Measurements from ENCODE around the gene ONECUT3.
A peak's percentile ranks its signal among the peaks of the same experiment; 100 is the strongest.
"Not testable (repeated sequence)": the region's sequence is repeated elsewhere in the genome, so short reads cannot be mapped to it uniquely, and the experiment has no call there.

Gene ONECUT3

DNA sequence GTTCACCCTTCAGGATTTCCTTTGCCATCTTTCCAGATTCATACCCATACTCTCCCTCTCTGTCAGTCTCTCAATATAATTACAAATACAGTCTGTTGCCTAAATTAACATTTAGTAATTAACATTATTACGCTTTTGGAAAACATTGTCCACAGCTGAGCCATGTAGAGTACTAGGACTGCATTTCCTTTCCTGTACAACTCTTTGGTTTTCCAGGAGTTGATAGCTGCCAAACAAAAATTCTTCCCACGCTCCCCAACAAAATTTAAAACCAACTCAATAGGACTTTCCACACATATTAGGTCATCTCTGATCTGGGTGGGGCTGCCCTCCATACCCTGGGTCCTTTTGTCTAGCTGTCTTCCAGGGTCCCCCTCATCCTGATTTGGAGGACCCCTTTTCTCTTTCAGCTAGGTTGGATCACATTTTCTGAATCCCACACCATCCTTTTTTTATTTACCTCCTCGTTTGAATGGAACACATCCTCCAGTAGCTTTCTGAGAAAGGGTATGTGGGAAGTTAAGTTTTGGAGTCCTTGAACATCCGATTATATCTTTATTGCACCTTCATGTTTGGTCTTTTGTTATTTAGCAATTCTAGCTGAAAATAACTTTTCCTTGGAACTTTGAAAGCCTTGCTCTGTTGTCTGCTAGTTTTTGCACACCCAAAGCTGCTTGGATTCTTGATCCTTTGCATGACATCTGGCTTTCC, 17.7 kb downstream of the ONECUT3 start:
- no peak for DNase-seq

DNA sequence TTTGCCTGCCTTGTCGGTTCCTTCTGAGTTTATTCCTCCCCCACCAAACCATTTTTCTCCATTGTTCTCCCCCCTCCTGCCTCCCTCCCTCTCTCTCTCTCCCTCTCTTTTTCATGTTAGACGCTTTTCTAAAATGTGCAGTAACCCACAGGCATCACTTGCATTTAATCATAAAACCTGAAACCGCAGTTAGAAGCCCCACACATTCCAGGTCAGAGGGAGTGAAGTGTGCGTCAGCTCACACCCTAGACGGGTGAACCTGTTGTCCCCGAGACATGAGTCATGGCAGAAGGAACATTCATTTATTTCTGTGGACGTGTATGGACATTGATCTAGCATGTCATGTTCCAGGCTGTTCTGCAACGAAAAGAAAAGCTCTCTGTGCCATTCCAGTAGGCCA, 19.9 kb downstream of the ONECUT3 start:
- DNase-seq = no peak

DNA sequence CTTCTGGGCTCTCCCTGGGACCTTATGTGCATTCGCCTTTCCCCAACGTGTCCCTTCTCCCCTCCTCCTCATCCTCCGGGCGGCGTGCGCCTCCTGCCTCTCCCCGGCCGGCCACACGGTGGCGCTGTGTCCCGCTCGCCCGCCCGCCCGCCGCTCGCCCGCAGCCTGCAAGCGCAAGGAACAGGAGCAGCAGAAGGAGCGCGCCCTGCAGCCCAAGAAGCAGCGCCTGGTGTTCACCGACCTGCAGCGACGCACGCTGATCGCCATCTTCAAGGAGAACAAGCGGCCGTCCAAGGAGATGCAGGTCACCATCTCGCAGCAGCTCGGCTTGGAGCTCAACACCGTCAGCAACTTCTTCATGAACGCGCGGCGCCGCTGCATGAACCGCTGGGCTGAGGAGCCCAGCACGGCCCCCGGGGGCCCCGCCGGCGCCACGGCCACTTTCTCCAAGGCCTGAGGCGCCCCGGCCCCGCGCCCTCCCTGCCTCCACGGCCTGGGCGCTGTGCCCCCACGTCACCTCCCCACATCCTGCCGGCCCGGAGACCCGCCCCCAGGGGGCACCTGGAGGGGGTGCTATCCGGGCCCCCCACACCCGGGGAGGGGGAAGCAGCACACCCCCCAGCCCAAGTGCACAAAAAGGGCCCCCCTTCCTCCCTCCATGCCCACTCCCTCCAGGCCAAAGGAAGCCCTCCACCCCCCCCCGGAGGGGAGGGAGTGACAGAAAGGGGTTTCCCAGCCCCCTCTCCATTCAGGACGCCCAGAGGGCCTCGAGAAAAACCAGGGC, 21.9 kb downstream of the ONECUT3 start:
- DNase-seq = no peak

- DNase-seq = no peak
These were observed 22.8 kb downstream of the ONECUT3 start for GRCh38 chr19:1775951-1776605.

GRCh38 chr19:1776606-1777147, 23.4 kb downstream of the ONECUT3 start:
- no peak for DNase-seq

GRCh38 chr19:1777149-1777548, 23.8 kb downstream of the ONECUT3 start:
- DNase-seq = no peak

- no peak for DNase-seq
These were observed 26.3 kb downstream of the ONECUT3 start for GRCh38 chr19:1779574-1779973.

DNA sequence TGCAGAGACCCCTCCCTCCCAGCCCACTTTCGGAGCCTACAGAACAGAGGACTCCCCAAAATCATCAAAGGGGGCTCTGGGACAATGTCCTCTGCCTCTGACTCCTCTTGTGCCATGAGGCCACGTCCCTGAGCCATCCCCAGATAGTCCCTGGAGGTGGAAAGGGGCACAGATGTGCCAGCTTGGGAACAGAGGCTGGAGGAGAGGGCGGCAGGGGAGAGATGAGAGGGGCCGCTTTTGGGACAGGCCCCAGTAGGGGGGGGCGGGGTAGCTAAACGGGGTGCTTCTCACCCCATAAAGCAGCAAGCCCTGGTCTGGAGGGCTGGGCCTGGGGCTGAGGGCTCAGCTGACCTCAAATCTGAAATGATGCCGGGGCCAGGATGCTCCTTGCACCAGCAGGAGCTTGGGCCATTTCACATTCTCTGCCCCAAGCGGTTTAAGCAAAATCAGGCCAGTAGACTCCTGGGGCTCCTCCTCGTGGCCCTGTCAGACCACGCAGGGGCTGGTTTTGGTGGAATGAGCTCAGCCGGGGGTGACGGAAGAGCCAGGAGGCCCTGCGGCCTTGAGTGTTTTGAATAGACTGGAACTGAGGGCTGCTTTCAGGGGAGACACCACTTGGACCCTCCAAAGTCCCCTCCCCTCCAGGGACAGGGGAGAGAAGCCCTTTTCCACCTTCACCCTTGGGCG, 27.1 kb downstream of the ONECUT3 start:
- peak; percentile 26 to 53 (median 36) for DNase-seq

DNA sequence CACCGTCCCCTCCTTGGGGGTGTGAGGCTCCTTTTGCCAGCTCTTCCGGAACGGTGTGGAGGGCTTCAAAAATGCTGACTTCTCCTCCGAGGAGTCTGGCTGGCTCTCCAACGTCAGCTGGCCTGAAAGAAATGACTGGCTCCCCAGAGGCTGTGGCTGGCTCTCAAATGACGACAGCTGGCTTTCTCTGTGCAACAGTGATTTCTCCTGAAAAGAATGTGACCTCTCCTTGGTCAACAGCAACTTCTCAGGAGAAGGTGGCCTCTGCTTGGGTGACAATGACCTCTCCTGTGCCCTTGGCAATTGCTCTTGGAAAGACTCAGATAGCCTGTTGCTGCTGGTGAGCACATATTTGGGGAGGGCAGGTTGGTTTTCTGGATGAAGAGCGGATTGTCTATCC, 29.2 kb downstream of the ONECUT3 start:
- DNase-seq = no peak

DNA sequence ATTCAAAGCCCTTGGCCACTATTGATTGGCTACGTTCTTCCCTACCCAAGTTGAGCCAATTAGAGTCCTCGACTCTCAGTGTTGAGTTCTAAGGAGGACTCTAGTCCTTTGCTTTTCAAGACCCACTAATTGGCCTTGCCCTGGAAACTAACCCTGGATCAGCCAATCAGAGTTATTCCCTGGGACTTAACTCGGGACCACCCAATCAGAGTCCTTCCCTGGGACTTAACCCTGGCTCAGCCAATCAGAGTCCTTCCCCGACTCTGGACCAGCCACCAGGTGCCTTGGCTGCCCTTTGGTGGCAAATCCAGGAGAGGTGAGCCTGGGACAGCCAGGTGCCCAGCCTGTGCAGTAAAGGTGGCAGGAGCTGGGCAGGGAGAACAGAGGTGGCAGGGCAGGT, 30.0 kb downstream of the ONECUT3 start:
- DNase-seq = no peak

- DNase-seq = peak in 2 of 3 donors; percentile 28 to 37
These were observed 30.6 kb downstream of the ONECUT3 start for GRCh38 chr19:1783874-1784273.

DNA sequence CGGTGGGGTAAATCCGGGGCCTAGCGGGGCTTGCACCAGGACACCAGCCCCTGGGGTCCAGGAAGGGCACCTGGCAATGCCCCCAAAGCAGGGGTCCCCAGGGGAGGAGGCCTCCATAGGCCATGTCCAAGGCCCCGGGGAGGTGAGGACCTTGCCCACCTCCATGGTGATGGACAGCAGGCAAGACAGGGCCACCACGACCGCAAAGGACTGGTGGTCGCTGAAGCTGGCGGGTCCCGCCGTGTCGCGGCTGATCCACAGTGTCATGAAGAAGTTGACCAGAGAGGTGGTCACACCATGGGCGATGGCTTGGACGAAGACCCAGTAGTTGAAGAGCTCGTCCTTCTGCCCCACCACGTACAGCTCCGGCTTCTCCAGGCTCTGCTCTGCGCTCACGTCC, 32.0 kb downstream of the ONECUT3 start:
- DNase-seq = no peak

DNA sequence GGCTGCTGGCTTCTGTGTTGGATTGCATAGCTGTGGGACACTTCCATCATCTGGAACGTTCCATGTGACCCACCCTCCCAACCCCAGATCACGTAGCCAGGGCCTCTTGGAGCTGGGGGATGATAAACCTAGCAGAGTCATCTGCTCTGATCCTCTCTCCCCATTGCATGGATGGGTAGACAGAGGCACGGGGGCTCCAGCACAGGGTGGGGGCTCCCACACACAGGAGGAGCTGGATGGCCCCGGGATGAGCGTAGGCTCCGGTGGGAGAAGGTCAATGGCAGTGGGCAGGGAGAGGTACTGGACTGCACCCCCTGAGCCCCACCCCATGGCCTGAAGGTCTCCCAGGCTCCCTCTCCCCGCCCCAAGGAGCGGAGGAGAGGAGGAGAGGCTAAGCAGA, 33.4 kb downstream of the ONECUT3 start:
- no peak for DNase-seq

DNA sequence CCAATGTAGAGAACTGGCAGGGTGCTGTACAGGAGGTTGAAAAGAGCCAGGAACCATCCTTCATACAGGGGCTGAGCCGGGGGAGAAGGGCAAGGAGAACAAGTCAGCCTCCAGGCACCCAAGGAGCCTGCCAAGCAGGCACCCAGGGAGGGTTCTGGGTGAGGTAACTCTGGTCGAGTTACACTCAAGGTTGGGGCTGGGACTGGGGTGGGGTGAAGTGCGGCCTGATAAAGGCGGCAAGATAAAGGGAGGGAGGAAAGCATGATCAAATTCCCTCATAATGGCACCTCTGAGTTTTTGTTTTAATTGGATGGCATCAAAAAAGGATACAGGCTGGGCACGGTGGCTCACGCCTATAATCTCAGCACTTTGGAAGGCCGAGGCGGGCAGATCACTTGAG, 33.8 kb downstream of the ONECUT3 start:
- DNase-seq = no peak

- no peak for DNase-seq
These were observed 36.1 kb downstream of the ONECUT3 start for GRCh38 chr19:1789261-1790041.

DNA sequence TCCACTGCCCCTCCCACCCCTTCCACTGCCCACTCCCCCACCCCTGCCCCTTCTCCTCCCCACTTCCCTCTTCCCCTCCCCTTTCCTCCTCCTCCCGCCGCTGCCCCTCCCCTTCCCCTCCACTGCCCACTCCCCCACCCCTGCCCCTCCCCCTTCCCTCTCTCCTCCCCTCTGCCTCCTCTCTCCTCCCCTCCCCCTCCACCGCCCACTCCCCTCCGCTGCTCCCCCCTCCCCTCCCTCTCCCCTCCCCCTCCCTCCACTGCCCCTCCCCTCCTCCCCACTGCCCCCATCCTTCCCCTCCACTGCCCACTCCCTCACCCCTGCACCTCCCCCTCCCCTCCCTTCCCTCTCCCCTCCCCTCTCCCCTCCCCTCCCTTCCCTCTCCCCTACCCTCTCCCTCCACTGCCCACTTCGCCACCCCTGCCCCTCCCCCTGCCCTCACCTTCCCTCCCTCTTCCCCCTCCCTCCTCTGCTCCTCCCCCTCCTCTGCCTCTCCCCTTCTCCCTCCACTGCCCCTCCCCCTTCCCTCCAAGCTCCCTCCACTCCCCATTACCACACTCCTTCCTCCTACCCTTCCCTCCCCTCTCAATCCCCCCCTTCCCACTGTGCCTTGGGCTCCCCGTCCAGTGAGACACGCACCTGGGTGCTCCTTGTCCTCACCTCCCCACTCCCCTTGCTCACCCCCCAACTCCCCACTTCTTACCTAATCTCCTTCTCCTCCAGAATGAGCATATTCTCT, 36.9 kb downstream of the ONECUT3 start:
- no peak for DNase-seq

DNA sequence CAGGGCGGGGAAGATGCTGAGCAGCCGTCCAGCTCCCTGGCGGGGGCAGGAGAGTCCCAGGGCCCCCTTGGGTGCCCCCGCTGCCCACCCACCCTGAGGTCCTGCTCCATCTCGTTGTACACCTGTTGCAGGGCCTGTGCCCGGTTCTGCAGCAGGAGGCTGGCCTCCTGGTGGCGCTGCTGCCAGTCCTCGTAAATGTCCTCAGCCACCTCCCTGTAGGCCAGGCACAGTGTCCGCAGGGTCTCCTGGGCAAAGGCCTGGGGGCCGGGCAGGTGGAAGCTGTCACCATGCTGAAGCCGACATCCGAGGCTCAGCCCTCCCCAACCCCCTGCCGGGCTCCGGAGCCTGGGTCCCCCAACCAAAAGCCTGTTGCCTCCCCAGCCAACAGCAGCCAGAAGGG, 38.6 kb downstream of the ONECUT3 start:
- DNase-seq = no peak

DNA sequence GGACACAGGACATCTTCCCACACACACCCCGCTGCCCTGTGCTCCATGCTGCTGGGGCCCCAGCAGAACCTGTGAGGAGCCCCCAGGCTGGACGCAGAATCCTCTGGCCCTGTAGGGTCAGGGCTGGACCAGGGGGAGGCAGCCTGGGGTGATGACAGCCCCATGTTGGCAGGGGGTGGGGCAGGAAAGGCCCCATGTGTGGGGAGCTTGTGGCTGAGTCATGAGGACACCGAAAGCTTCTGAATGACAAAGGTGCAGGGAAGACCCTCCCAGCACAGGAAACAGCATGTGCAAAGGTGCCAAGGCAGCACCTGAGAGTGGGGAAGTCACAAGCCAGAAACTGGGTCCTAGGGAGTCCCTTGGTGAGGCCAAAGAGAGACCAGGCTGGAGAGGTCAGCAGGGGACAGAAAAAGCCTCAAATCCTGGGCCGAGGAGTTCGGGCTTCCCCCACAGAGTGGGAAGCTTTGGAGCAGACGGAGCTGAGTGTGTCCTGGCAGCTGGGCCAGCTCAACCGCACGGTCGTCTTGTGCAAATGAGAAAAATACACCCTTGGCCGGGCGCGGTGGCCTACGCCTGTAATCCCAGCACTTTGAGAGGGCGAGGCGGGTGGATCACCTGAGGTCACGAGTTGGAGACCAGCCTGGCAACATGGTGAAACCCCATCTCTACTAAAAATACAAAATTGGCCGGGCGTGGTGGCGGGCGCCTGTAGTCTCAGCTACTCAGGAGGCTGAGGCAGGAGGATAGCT, 41.3 kb downstream of the ONECUT3 start:
- DNase-seq = no peak

- no peak for DNase-seq
These were observed 43.3 kb downstream of the ONECUT3 start for GRCh38 chr19:1796395-1797142.

- DNase-seq = not testable (repeated sequence)
These were observed 44.0 kb downstream of the ONECUT3 start for GRCh38 chr19:1797313-1797712.

All from suppressor macrophage treated with lipopolysaccharide for 1 hour (primary cell).